Large intestine (tissue), 3 donors: ENCODE data around the gene ANKRD55. TPM values are rescaled to one million over a fixed set of nuclear protein-coding genes. Genes with fewer than 3 reads are reported as not detected.
"Not testable (repeated sequence)": the region's sequence is repeated elsewhere in the genome, so short reads cannot be mapped to it uniquely, and the experiment has no call there.

Source experiments
- DNase-seq, 2 donors: peaks; one replicate each; pipeline versions ENCODE4 v3.0.0 to v3.0.0-alpha.2; 2013
- H3K27ac ChIP-seq: one replicate; pipeline ENCODE4 v1.5.1; 2013; ENCODE audit warnings: low read length
- H3K27me3 ChIP-seq: 2 replicates; pipeline ENCODE4 v1.6.1; 2013; ENCODE audit warnings: low read length; ENCODE audit not compliant: control insufficient read depth, insufficient read depth
- H3K36me3 ChIP-seq: 2 replicates; pipeline ENCODE4 v1.6.1; 2013; ENCODE audit warnings: low read length; ENCODE audit not compliant: control insufficient read depth, insufficient read depth
- H3K4me1 ChIP-seq: one replicate; pipeline ENCODE4 v1.6.1; 2013; ENCODE audit warnings: low read length; ENCODE audit not compliant: control insufficient read depth, insufficient read depth
- H3K4me3 ChIP-seq: one replicate; pipeline ENCODE4 v1.5.1; 2013; ENCODE audit warnings: low read length
- H3K9me3 ChIP-seq: one replicate; pipeline ENCODE4 v1.6.1; 2013; ENCODE audit warnings: mild to moderate bottlenecking, low read depth, low read length, moderate library complexity; ENCODE audit not compliant: control insufficient read depth
- WGBS: methylation state at CpG from one replicate; pipeline ENCODE4 v1.1.5; 2013; ENCODE audit warnings: low lambda C conversion rate; ENCODE audit not compliant: insufficient coverage; 5-methylcytosine and 5-hydroxymethylcytosine counted together
- polyA plus RNA-seq: library from polyadenylated mRNA; unstranded; fragments of 120-200 nt; gene quantifications from one replicate; pipeline ENCODE4 v1.2.1, GENCODE V29; 2013

Gene ANKRD55
- polyA plus RNA-seq, 1 donor = 0.18 TPM

DNA sequence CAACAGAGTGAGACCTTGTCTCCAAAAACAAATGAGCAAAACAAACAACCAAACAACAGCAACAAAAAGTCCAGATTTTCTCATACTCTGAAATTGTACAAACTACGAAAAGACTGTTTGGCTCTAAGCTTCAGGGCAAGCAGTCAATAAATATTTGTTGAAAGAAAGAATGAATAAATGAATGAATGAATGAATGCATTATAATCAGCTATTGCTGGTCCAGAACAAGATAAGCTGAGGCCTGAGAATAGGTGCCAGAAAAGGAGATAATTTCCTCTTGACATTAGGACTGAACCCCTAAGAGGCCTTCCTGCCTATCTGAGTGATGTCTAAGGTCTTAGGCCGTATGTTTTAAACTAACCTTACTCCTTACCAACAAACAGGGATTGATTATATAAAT lies 139.2 kb downstream of the ANKRD55 start:
- no peak for DNase-seq
- Histone ChIP-seq H3K36me3 (no peaks in the 10 kb centered on the region), H3K27me3 (no peaks in the 10 kb centered on the region), H3K4me1 (peaks cover 10% of the 10 kb centered on the region), H3K9me3 (no peaks in the 10 kb centered on the region), H3K4me3 (no peak overlapping the region), H3K27ac (no peak overlapping the region)
- WGBS = no CpG with 5 or more reads among the region's 2 CpGs

DNA sequence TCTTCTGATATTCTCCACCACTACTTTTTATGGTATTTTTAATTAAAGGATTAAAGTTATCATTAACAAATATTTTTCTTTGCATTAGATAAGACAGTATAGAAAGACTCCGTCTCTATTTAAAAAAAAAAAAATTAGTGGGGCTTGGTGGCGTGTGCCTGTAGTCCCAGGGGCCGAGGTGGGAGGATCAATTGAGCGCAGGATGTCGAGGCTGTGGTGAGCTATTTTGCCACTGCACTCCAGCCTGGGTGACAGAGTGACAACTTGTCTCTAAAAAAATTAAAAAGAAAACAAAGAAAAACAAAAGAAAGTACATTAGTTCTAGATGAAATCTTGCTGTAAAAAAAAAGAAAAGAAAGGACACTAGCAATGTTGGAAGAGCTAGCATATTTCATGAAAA lies 141.0 kb downstream of the ANKRD55 start:
- H3K4me3 ChIP-seq = no peak overlapping the region
- DNase-seq = no peak
- no peaks in the 10 kb centered on the region for H3K9me3 ChIP-seq
- no peaks in the 10 kb centered on the region for H3K36me3 ChIP-seq
- no peak overlapping the region for H3K27ac ChIP-seq
- peaks cover 16% of the 10 kb centered on the region for H3K4me1 ChIP-seq
- WGBS = no CpG with 5 or more reads among the region's 5 CpGs
- no peaks in the 10 kb centered on the region for H3K27me3 ChIP-seq

DNA sequence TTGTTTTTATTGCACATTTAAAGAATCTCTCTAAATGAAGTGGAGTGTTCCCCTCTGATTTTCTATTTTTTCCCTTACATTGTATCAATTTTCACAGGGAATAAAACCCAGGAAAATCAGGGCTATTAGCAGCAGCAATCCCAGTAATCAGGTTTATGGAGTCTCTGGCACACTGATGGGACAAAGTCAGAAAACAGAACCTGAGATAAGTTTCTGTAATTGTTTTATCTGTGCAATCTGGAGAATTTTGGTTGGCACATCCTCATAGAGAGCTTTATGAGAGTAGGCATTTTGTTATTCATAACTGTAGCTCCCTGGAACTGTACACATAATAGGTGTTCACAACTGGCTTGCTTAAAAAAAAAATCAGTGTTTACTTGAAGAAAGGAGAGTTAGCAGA lies 141.5 kb downstream of the ANKRD55 start:
- no peak overlapping the region for H3K27ac ChIP-seq
- DNase-seq = no peak
- H3K9me3 ChIP-seq = no peaks in the 10 kb centered on the region
- H3K4me3 ChIP-seq = no peak overlapping the region
- H3K4me1 ChIP-seq = peaks cover 16% of the 10 kb centered on the region
- no peaks in the 10 kb centered on the region for H3K36me3 ChIP-seq
- H3K27me3 ChIP-seq = no peaks in the 10 kb centered on the region

DNA sequence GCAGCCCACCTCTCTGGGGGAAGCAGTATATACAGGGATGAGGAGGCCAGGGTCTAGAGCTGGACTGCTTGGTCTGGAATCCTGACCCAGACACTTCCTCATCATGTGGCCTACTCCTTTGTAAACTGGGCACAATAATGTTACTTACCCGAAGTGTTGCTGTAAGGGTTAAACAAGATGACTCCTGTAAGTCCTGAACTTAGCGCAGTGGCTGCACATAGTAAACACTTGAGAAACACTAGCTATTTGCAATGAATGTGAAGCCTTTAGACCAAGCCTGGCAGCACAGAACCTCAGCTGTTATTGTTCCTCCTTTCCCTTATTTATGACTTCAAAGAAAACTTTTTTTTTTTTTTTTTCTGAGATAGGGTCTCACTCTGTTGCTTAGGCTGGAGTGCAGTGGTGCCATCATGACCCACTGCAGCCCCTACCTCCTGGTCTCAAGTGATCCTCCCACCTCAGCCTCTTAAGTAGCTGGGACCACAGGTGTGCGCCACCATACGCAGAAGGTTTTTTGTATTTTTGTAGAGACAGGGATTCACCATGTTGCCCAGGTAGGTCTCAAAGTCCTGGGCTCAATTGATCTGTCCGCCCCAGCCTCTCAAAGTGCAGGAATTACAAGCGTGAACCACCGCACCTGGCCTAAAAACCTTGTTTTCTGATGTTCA lies 142.2 kb downstream of the ANKRD55 start:
- no peaks in the 10 kb centered on the region for H3K27me3 ChIP-seq
- H3K36me3 ChIP-seq = no peaks in the 10 kb centered on the region
- no peak for DNase-seq
- peaks cover 16% of the 10 kb centered on the region for H3K4me1 ChIP-seq
- H3K4me3 ChIP-seq = no peak overlapping the region
- H3K9me3 ChIP-seq = no peaks in the 10 kb centered on the region
- WGBS = no CpG with 5 or more reads among the region's 7 CpGs
- no peak overlapping the region for H3K27ac ChIP-seq

DNA sequence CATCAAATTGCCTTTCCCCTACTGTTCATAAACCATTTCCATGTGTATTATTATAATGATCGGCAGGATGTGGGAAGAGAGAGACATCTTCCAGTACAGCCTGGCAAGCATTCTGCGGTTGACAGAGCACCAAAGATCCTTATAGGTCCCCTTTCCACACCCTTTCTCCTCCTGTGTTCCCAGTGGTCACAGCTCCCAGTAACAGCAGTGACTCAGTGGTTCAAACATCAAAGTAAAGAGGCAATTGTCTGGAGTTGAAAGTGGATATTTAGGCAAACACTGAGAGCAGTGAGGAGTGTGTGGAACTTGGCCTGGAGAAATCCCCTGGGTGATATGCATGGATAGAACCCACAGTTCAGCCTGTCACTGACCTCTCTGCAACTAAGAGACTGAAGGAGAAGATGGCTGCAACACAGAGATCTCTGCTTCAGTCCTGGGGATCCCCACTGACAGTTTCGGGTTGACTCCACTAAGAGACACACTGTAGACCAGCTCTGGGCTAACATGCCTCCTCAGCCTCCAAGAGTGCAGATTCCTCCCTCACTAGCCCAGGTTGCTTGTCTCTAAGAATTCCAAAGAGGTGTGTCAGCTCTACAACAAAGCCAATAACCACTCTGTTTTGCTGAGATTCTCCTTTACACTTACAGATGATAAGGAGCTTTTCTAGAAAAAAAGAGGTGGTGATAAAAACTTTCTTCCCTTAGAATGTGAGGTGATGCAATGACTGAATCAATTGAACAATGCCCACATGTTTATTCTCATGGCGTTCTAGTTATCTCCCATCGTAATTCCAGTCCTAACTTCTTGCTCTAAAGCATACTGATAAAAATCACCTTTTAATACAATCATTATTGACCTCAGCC lies 143.9 kb downstream of the ANKRD55 start:
- Histone ChIP-seq H3K4me3 (no peak overlapping the region), H3K27me3 (no peaks in the 10 kb centered on the region), H3K36me3 (no peaks in the 10 kb centered on the region), H3K27ac (no peak overlapping the region), H3K4me1 (peaks cover 16% of the 10 kb centered on the region), H3K9me3 (no peaks in the 10 kb centered on the region)
- 67% methylated on average over 1 of the region's 5 CpGs for WGBS
- DNase-seq = peak; percentile 45 to 74

DNA sequence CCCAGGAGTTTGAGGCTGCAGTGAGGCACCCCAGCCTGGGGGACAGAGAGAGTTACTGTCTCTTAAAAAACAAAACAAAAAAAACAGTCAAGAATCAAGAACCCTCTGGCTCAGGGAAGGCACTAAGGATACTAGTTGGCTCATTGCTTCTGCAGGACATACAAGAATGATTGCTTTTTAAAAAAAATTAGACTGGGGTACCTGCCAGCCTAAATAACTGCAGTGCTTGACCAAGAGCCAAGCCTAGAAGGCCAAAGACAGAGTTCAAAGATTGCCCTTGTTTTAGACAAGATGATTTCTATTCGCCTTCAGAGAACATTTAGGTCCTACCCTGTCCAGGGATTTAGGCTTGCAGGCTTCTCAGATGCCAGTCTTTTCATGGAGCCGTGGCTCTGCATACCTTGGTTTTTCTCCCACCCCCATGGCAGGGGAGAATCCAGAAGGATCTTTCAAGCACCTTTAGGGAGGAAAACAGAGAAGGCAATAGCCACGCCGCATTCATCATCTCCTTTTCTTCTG lies 144.6 kb downstream of the ANKRD55 start:
- Histone ChIP-seq H3K27me3 (no peaks in the 10 kb centered on the region), H3K9me3 (no peaks in the 10 kb centered on the region), H3K27ac (no peak overlapping the region), H3K36me3 (no peaks in the 10 kb centered on the region), H3K4me3 (no peak overlapping the region), H3K4me1 (peaks cover 16% of the 10 kb centered on the region)
- WGBS = no CpG with 5 or more reads among the region's 4 CpGs
- DNase-seq = no peak

DNA sequence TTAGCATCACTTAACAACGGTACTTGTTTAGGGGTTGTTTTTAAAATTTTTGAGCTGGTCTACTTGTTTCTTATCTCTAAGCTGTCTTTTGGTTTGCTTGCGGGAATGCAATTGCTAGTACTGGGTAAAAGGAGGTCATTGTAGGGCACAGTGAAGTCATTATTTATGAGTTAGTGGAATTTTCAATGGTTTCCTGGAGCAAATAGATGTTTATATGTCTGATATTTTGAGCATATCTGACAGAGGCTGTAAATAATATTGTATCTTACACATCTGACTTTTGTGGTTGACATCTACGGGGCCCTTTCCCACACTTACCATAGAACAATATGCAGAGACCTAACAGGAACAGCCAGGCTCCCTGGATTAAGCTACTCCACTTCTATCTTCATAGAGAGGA lies 147.9 kb downstream of the ANKRD55 start:
- Histone ChIP-seq H3K36me3 (no peaks in the 10 kb centered on the region), H3K27me3 (no peaks in the 10 kb centered on the region), H3K4me1 (peaks cover 11% of the 10 kb centered on the region), H3K9me3 (peaks cover 2% of the 10 kb centered on the region), H3K27ac (no peak overlapping the region), H3K4me3 (no peak overlapping the region)
- WGBS = no CpG with 5 or more reads among the region's 3 CpGs
- DNase-seq = no peak

DNA sequence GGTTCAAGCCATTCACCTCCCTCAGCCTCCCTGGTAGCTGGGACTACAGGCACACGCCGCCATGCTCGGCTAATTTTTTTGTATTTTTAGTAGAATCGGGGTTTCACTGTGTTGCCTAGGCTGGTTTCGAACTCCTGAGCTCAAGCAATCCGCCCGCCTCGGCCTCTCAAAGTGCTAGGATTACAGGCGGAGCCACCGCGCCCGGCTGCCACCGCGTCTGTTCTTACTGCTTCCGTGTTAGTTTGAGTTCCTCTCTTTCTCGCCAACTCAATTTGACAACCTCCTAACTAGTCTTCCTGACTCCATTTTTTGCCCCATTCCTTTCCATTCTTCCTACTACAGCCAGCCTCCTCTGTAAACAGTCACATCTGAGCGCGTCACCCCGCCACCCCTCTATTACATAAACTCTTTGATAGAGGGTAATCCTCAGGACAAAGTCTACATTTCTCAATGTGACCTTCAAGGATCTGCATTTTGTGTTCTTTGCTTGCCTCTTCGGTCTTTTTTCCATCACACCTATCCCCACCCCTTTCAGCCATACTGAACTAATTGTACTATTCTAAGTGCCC lies 149.8 kb downstream of the ANKRD55 start:
- Histone ChIP-seq H3K4me3 (no peak overlapping the region), H3K4me1 (peaks cover 2% of the 10 kb centered on the region), H3K9me3 (peaks cover 2% of the 10 kb centered on the region), H3K36me3 (no peaks in the 10 kb centered on the region), H3K27me3 (no peaks in the 10 kb centered on the region), H3K27ac (no peak overlapping the region)
- DNase-seq = no peak
- WGBS = 99% methylated on average over 8 of the region's 20 CpGs

DNA sequence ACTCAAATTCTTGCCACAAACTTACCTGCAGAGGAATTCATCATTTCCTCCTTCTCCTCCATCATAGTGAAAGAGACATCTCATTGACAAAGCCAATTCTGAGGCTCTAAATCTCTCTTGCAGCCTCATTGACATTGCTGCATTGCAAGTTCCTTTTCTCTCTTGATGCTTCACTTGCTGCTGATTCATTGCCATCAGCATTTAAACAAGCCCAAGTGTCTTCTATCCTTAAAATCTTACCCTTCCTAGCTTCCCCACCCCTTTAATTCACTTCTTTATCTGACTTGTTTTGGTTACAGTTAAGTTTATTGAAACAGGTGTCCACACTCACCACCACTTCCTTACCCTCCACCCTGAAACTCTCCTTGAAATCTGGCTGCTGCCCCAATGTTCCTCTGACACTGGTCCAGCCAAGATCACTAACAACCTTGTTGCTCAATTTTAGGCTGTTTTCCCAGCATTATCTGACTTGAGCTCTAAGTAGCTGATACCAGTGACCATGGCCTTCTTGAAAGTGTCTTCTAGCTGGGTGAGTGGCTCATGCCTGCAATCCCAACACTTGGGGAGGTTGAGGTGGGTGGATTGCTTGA lies 152.0 kb downstream of the ANKRD55 start:
- H3K9me3 ChIP-seq, H3K36me3 ChIP-seq, H3K27ac ChIP-seq, DNase-seq, H3K4me3 ChIP-seq, H3K4me1 ChIP-seq, H3K27me3 ChIP-seq: not testable (repeated sequence)

DNA sequence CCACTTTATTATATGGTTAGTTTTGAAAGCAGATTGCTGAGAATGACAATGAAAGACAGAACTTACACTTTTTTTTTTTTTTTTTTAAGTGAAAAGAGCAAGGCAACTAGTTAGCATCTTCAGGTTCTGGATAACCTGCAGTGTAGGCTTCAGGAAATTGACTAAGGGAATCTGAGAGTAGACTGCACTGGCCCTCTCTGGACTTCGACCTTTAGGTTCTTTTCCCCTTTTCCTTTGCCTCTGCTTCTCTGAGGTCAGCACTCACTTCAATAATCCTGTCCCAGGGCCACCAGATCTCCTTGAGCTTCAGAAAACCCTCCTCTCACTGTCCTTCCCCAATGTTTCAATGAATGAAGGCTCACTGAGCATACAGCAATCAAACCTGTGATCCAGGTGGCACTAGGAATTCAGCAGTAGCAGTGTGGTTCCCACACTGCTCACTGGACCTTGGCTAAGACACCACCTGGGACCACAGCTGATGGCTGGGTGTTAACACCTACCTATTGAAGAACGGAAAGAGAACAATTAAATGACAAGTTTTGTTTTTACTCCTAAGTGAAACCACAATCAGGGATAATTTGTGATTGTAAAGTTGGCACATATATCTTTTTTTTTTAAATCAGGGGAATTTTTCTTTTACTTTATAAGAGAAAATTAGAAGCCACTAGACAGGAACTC lies 152.6 kb downstream of the ANKRD55 start:
- no CpG with 5 or more reads among the region's 2 CpGs for WGBS
- Histone ChIP-seq H3K4me1 (peaks cover 2% of the 10 kb centered on the region), H3K27ac (no peak overlapping the region), H3K9me3 (peaks cover 2% of the 10 kb centered on the region), H3K4me3 (no peak overlapping the region), H3K27me3 (no peaks in the 10 kb centered on the region), H3K36me3 (no peaks in the 10 kb centered on the region)
- DNase-seq = no peak
